NT2/D1 (cell line): ENCODE data around the gene SPSB2.

Experiments used
- DNase-seq: peaks from one replicate; pipeline ENCODE4 v3.0.0-alpha.2; 2011; ENCODE audit warnings: low read depth, low spot score
- H3K27me3 ChIP-seq: 2 replicates; pipeline ENCODE4 v1.6.0; 2011; ENCODE audit warnings: mild to moderate bottlenecking; ENCODE audit not compliant: insufficient read length, insufficient read depth
- H3K36me3 ChIP-seq: 2 replicates; pipeline ENCODE4 v1.6.1; 2011; ENCODE audit warnings: mild to moderate bottlenecking, low read length, mixed read lengths; ENCODE audit not compliant: insufficient read depth, insufficient read length
- H3K4me1 ChIP-seq: 2 replicates; pipeline ENCODE4 v1.5.1; 2011; ENCODE audit not compliant: insufficient read depth, insufficient read length
- H3K4me3 ChIP-seq: 2 replicates; pipeline ENCODE4 v1.5.1; 2011; ENCODE audit warnings: low read depth; ENCODE audit not compliant: insufficient read length
- H3K9ac ChIP-seq: 2 replicates; pipeline ENCODE4 v1.6.0; 2011; ENCODE audit warnings: low read depth; ENCODE audit not compliant: insufficient read length
- H3K9me3 ChIP-seq: 2 replicates; pipeline ENCODE4 v1.5.1; 2011; ENCODE audit warnings: mild to moderate bottlenecking, low read length; ENCODE audit not compliant: insufficient read depth
- SUZ12 ChIP-seq: IDR thresholded peaks from 2 replicates; pipeline ENCODE4 v1.6.1; 2011; ENCODE audit not compliant: insufficient read length, insufficient read depth; ENCODE audit errors: extremely low read depth
- YY1 ChIP-seq: IDR thresholded peaks from 2 replicates; pipeline ENCODE4 v1.6.1; 2011; ENCODE audit not compliant: insufficient read length, insufficient read depth
- ZNF274 ChIP-seq: IDR thresholded peaks from 2 replicates; pipeline ENCODE4 v1.6.1; 2011; ENCODE audit warnings: mild to moderate bottlenecking, low read depth, low read length

SPSB2 gene

GRCh38 chr12:6853626-6854025 is 19.5 kb downstream of the SPSB2 start:
- Histone ChIP-seq H3K4me3 (peak overlapping the region; percentile 90), H3K9me3 (no peaks in the 10 kb centered on the region), H3K27me3 (no peaks in the 10 kb centered on the region), H3K4me1 (peaks cover 9% of the 10 kb centered on the region), H3K36me3 (peaks cover 73% of the 10 kb centered on the region), H3K9ac (peak overlapping the region; percentile 74)
- no peak for DNase-seq
- TF ChIP-seq SUZ12 (no peak), YY1 (no peak), ZNF274 (no peak)

GRCh38 chr12:6852651-6853354 is 20.3 kb downstream of the SPSB2 start:
- Histone ChIP-seq H3K9me3 (no peaks in the 10 kb centered on the region), H3K4me3 (peak overlapping the region; percentile 90), H3K9ac (peak overlapping the region; percentile 74), H3K4me1 (peaks cover 9% of the 10 kb centered on the region), H3K36me3 (peaks cover 72% of the 10 kb centered on the region), H3K27me3 (no peaks in the 10 kb centered on the region)
- TF ChIP-seq ZNF274 (no peak), SUZ12 (no peak), YY1 (no peak)
- DNase-seq: no peak

- peaks cover 72% of the 10 kb centered on the region for H3K36me3 ChIP-seq
- H3K9me3 ChIP-seq: no peaks in the 10 kb centered on the region
- H3K9ac ChIP-seq: peak within 1 kb of the TSS; percentile 97
- H3K4me3 ChIP-seq: peak within 1 kb of the TSS; percentile 90
- peaks cover 9% of the 10 kb centered on the region for H3K4me1 ChIP-seq
- no peak for TF ChIP-seq SUZ12
- TF ChIP-seq YY1: peak; percentile 76
- peak; percentile 100 for DNase-seq
- no peaks in the 10 kb centered on the region for H3K27me3 ChIP-seq
These were observed 21.0 kb downstream of the SPSB2 start, which contains the start of gene USP5 for GRCh38 chr12:6851921-6852650. Gene USP5, plus strand, starts transcription at chr12:6852150. Its CDS starts 30 bp downstream, at chr12:6852180.

GRCh38 chr12:6851153-6851920 is 21.8 kb downstream of the SPSB2 start, which contains the start of gene CDCA3:
Gene CDCA3, minus strand, starts transcription at chr12:6851286. Its CDS starts 334 bp downstream, at chr12:6850952.
- TF ChIP-seq SUZ12: no peak
- TF ChIP-seq ZNF274: no peak
- no peak for TF ChIP-seq YY1
- peaks cover 72% of the 10 kb centered on the region for H3K36me3 ChIP-seq

GRCh38 chr12:6850796-6851152 is 22.3 kb downstream of the SPSB2 start:
- TF ChIP-seq SUZ12 (no peak), ZNF274 (no peak), YY1 (no peak)
- H3K27me3 ChIP-seq: no peaks in the 10 kb centered on the region
- H3K9ac ChIP-seq: peak overlapping the region; percentile 90
- DNase-seq: no peak
- peak overlapping the region; percentile 90 for H3K4me3 ChIP-seq
- H3K4me1 ChIP-seq: peaks cover 9% of the 10 kb centered on the region
- peaks cover 72% of the 10 kb centered on the region for H3K36me3 ChIP-seq
- H3K9me3 ChIP-seq: no peaks in the 10 kb centered on the region

More at GRCh38 chr12:6851153-6851920, 21.8 kb downstream of the SPSB2 start, which contains the start of gene CDCA3:
- no peaks in the 10 kb centered on the region for H3K27me3 ChIP-seq
- H3K9ac ChIP-seq: peak within 1 kb of the TSS; percentile 97
- peak; percentile 100 for DNase-seq
- peaks cover 9% of the 10 kb centered on the region for H3K4me1 ChIP-seq
- H3K4me3 ChIP-seq: peak within 1 kb of the TSS; percentile 90
- H3K9me3 ChIP-seq: no peaks in the 10 kb centered on the region

GRCh38 chr12:6849976-6850560 is 23.0 kb downstream of the SPSB2 start:
- no peaks in the 10 kb centered on the region for H3K9me3 ChIP-seq
- peaks cover 9% of the 10 kb centered on the region for H3K4me1 ChIP-seq
- no peak for TF ChIP-seq ZNF274
- no peak for TF ChIP-seq SUZ12
- TF ChIP-seq YY1: no peak
- H3K27me3 ChIP-seq: no peaks in the 10 kb centered on the region
- H3K36me3 ChIP-seq: peaks cover 72% of the 10 kb centered on the region
- H3K4me3 ChIP-seq: peak overlapping the region; percentile 90
- H3K9ac ChIP-seq: peak overlapping the region; percentile 90
- DNase-seq: no peak
